Activated T-helper 1 cell treated with anti-CD3 and anti-CD28 coated beads, Interleukin-12 subunit alpha, Interleukin-12 subunit beta, Interleukin-2, Interleukin-4 antibody, amounts not matched to agents 30 ng/mL and 10 ng/mL and 1 ng/mL, durations not matched to agents 14 hours and 24 hours and 36 hours (primary cell): Measurements from ENCODE around the gene TBC1D19. TPM values are rescaled to one million over a fixed set of nuclear protein-coding genes. Genes with fewer than 3 reads are reported as not detected.
"Not testable (repeated sequence)": the region's sequence is repeated elsewhere in the genome, so short reads cannot be mapped to it uniquely, and the experiment has no call there.

ENCODE experiments used
- DNase-seq: peaks from one replicate; pipeline ENCODE4 v3.0.0; 2021; ENCODE audit warnings: low spot score
- H3K27ac Mint-ChIP-seq: one replicate; pipeline ENCODE4 v1.8.0; 2021; ENCODE audit warnings: mild to moderate bottlenecking, mixed read lengths
- H3K27me3 Mint-ChIP-seq: one replicate; pipeline ENCODE4 v1.8.0; 2022; ENCODE audit warnings: mild to moderate bottlenecking, moderate library complexity, mixed read lengths; ENCODE audit not compliant: insufficient read depth
- H3K36me3 Mint-ChIP-seq: one replicate; pipeline ENCODE4 v1.8.0; 2021; ENCODE audit warnings: low read depth, mixed read lengths
- H3K4me1 Mint-ChIP-seq: one replicate; pipeline ENCODE4 v1.8.0; 2021; ENCODE audit warnings: low read depth, mixed read lengths
- H3K4me3 Mint-ChIP-seq: one replicate; pipeline ENCODE4 v1.8.0; 2021; ENCODE audit warnings: mild to moderate bottlenecking, moderate library complexity, mixed read lengths
- H3K9me3 Mint-ChIP-seq: one replicate; pipeline ENCODE4 v1.8.0; 2021; ENCODE audit warnings: mixed read lengths
- intact Hi-C: fragments of 100-400 bp; cut with micrococcal nuclease; formaldehyde crosslinking; loops from one replicate; pipeline ENCODE4 v1.15.1; 2024
- total RNA-seq: library from RNA; stranded (reverse); gene quantifications from 2 replicates; pipeline ENCODE4 v1.2.3, GENCODE V29; 2022

The TBC1D19 gene, protein sequence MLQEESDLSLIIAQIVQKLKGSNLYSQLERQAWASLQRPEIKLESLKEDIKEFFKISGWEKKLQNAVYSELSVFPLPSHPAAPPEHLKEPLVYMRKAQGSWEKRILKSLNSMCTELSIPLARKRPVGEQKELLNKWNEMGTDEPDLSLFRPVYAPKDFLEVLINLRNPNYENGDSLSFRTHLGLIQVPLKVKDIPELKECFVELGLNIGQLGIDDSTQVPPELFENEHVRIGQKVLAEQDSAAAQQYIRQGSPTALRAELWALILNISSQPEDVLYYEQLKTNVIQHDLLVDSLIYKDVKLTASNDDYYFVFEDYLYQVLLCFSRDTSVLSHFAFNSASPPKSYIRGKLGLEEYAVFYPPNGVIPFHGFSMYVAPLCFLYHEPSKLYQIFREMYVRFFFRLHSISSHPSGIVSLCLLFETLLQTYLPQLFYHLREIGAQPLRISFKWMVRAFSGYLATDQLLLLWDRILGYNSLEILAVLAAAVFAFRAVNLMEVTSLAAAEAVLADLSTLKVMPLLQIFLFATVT
- 4.3 and 4.7 TPM in 2 replicates for total RNA-seq

DNA sequence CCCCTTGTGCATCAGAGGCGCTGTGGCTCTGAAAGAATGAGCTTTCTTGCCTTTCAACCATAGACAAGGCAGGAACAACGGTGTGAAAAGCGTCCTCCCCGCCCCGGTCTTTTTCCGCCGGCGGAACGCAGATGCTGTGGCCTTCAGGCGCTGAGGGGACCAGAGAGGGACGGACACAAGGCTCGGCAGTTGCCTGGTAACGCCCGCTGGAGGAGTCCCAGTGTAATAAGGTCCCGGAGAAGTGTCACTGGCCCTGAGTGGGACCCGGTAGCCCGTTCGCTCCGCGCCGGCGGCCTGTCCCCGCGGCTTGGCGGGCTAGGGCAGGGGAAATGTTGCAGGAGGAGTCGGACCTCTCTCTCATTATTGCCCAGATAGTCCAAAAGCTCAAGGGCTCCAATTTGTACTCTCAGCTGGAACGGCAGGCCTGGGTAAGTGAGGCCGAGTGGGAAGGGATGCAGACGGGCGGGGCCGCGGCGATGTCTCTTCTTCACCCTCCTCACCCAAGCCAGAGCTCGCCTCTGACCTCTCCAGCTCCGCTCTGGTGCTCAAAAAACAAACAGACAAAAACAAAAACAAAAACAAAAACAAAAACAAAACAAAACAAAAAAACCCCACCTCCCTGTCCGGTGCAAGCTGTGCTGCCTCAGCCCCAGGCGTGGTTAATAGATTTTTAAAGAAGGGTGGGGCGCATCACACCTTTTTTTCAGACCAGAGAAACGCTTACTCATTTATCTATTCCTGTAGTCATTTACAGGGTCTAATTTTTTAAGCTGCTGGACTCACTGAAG, at the start of gene TBC1D19:
TSS of gene TBC1D19 (plus strand) at position 220 of the 788 bp plus-strand sequence. CDS start at position 330, 110 bp downstream.
- H3K27me3 Mint-ChIP-seq = peaks cover 2% of the 10 kb centered on the region
- peak; percentile 85 for DNase-seq
- H3K36me3 Mint-ChIP-seq = no peaks in the 10 kb centered on the region
- intact Hi-C loops = loop anchor here (1.0 to 10.0 kb wide), 8 partner anchors 127 to 719 kb away; partner anchors contain the start of genes SEL1L3 and SMIM20
- peaks cover 37% of the 10 kb centered on the region for H3K4me1 Mint-ChIP-seq
- peak within 1 kb of the TSS; percentile 93 for H3K4me3 Mint-ChIP-seq
- peaks cover 9% of the 10 kb centered on the region for H3K9me3 Mint-ChIP-seq
- H3K27ac Mint-ChIP-seq = peak within 1 kb of the TSS; percentile 93

DNA sequence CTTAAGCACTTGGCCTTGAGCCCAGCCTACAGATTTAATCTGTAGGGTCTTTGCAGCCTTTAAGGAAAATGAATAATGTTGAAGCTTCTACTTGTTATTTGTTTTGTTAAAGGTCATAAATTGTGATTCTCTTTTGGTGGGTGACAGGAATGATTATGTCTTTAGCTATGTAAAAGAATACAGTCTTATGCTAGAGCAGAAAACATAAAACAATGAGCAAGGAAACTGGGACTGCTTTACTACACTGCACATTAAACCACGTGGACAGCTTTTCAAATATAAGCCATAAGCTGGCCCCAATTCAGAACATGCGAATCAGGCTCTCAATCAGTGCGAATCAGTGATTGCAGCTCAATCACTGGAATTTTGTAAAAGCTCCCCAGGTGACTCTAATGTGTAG, 40.9 kb upstream of the TBC1D19 start:
- H3K27me3 Mint-ChIP-seq = peaks cover 3% of the 10 kb centered on the region
- no peak overlapping the region for H3K27ac Mint-ChIP-seq
- H3K4me3 Mint-ChIP-seq = no peak overlapping the region
- DNase-seq = no peak
- H3K9me3 Mint-ChIP-seq = peaks cover 14% of the 10 kb centered on the region
- H3K36me3 Mint-ChIP-seq = no peaks in the 10 kb centered on the region
- intact Hi-C loops = no loop called here
- H3K4me1 Mint-ChIP-seq = no peaks in the 10 kb centered on the region

DNA sequence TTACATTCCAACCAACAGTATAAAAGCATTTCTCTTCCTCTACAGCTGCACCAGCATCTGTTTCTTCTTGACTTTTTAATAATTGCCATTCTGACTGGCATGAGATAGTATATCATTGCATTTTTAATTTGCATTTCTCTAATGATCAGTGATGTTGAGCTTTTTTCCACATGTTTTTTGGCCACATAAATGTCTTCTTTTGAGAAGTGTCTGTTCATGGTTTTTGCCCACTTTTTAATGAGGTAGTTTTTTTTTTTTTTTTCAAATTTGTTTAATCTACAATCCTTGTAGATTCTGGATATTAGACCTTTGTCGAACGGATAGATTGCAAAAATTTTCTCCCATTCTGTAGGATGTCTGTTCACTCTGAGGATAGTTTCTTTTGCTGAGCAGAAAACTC, 39.5 kb upstream of the TBC1D19 start:
- peaks cover 14% of the 10 kb centered on the region for H3K9me3 Mint-ChIP-seq
- peaks cover 3% of the 10 kb centered on the region for H3K27me3 Mint-ChIP-seq
- H3K4me3 Mint-ChIP-seq = no peak overlapping the region
- no peak for DNase-seq
- H3K27ac Mint-ChIP-seq = no peak overlapping the region
- intact Hi-C loops = no loop called here
- no peaks in the 10 kb centered on the region for H3K36me3 Mint-ChIP-seq
- H3K4me1 Mint-ChIP-seq = no peaks in the 10 kb centered on the region

DNA sequence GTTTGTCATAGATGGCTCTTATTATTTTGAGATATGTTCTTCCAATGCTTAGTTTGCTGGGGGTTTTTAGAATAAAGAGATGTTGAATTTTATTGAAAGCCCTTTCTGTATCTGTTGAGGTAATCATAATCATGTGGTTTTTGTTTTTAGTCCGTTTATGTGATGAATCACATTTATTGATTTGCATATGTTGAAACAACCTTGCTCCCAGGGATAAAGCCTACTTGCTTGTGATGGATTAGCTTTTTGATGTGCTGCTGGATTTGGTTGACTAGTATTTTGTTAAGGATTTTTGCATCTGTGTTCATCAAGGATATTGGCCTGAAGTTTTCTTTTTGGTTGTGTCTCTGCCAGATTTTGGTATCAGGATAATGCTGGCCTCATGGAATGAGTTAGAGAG, 35.5 kb upstream of the TBC1D19 start:
- H3K27me3 Mint-ChIP-seq, intact Hi-C loops, H3K9me3 Mint-ChIP-seq, DNase-seq, H3K4me1 Mint-ChIP-seq, H3K36me3 Mint-ChIP-seq, H3K27ac Mint-ChIP-seq, H3K4me3 Mint-ChIP-seq: not testable (repeated sequence)

DNA sequence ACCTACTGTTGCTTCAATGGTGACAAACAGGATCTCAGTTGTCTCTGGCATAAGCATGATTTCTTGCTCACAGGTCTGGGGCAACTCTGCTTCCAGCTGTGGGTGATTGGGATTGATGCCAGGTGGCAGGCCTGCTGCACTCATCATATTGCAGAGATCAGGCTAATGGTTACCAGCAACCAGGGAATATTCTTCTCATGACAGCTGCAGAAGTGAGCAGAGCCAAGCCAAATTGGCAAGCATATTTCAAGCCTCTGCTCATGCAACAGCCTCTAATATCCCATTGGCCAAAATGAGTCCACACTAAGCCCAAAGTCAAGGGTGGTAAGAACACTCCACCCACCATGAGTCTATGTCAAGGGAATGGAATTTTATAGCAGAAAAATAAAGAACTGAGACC, 26.7 kb upstream of the TBC1D19 start:
- Mint-ChIP-seq H3K27me3 (peaks cover 4% of the 10 kb centered on the region), H3K4me3 (no peak overlapping the region), H3K27ac (no peak overlapping the region), H3K36me3 (no peaks in the 10 kb centered on the region), H3K9me3 (no peaks in the 10 kb centered on the region), H3K4me1 (no peaks in the 10 kb centered on the region)
- intact Hi-C loops = no loop called here
- DNase-seq = no peak

DNA sequence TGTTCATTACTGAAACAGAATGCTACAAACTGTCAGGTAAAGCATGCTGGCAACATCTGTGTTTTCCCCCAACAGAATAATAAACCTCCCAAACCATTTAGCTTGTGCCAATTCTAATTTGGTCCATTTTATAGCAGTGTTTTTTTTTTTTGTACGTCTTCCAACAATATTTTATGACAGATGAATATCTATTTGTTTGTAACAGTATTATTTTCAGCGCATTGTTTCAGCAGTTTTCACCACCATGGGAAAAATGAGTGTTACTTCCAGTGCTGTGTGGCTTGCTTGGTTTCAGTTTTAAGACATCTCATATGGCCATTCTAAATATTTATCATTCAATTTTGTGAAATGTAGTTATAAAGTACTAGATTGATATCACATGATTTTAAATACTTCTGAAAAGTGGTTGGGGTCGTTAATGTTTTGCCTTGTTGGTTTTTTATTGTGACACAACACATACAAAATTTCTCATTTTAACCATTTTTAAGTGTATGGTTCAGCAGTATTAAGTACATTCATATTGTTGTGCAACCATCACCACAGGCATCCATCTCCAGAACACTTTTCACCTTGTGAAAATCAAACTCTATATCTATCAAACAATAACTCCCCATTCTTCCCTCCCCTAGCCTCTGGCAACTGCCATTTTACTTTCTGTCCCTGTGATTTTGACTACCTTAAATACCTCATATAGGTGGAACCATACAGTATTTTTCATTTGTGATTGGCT, 25.6 kb upstream of the TBC1D19 start:
- H3K36me3 Mint-ChIP-seq = no peaks in the 10 kb centered on the region
- H3K27ac Mint-ChIP-seq = no peak overlapping the region
- H3K4me1 Mint-ChIP-seq = no peaks in the 10 kb centered on the region

DNA sequence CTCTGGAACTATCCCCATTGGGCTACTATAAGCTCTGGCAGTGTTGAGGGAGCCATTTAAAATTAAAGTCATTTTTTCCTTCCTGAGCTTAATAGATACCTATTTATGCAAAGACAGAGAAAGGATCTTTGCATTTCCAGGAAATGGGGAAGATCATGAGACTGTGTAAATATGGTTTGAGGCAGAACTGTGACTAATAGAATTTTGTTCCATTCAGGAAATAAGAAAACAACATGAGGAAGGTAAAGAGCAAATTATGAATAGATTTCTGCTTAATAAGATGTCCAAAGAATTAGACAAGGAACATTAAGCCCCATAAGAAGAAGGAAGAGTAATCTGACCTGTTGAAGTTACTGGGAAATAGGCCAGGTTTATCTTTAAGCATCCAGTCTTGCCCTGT, 17.8 kb upstream of the TBC1D19 start:
- Mint-ChIP-seq H3K4me1 (peaks cover 17% of the 10 kb centered on the region), H3K27me3 (no peaks in the 10 kb centered on the region), H3K4me3 (no peak overlapping the region), H3K36me3 (no peaks in the 10 kb centered on the region), H3K27ac (no peak overlapping the region), H3K9me3 (no peaks in the 10 kb centered on the region)
- DNase-seq = no peak
- intact Hi-C loops = no loop called here

More for the DNA sequence above, 25.6 kb upstream of the TBC1D19 start:
- intact Hi-C loops = no loop called here
- Mint-ChIP-seq H3K4me3 (no peak overlapping the region), H3K9me3 (no peaks in the 10 kb centered on the region), H3K27me3 (peaks cover 4% of the 10 kb centered on the region)
- no peak for DNase-seq

DNA sequence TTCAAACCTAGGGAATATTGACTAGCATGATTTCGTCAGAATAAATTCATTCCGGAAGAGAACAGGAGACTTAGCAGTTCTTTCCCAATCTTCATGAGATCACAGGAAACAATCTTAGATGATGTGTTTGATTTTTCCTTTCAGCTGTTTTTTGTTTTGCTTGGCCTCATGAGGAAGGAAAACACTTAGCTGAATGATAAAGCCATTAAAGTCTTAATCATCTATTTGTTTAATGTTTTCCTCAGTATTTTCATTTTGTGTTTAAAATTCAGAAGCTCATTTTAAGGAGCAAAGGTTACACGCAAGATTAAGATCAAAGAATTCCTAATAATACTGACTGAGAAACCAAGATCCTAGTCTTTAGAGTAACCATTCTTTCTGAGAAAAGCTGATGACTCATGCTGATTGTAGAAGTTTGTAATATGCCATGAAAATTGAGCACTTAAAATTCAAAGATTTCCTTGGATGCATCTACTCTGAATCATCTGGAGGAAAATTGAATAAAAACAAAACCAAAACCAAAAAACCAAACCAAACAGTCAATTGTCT, 15.4 kb upstream of the TBC1D19 start:
- no peaks in the 10 kb centered on the region for H3K27me3 Mint-ChIP-seq
- H3K36me3 Mint-ChIP-seq = no peaks in the 10 kb centered on the region
- H3K4me1 Mint-ChIP-seq = peaks cover 17% of the 10 kb centered on the region
- intact Hi-C loops = no loop called here
- no peak overlapping the region for H3K27ac Mint-ChIP-seq
- H3K4me3 Mint-ChIP-seq = no peak overlapping the region
- no peaks in the 10 kb centered on the region for H3K9me3 Mint-ChIP-seq
- no peak for DNase-seq

DNA sequence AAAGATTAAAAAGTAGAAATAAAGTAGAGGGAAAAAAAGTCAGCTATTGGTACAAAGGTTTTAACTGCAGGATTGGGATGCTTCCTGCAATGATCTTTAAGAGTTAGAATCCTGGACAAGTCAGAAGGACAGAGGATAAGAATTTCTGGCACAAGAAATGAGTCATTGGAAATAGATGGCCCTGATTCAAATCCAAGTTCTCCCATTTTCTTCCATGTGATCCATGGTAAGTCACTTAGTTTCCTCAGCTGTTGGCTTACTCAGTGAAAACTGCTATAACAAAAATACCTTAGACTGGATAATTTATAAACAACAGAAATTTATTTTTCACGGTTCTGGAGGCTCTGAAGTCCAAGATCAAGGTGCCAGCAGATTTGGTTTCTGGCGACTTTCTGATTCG, 13.3 kb upstream of the TBC1D19 start:
- Mint-ChIP-seq H3K27me3 (peaks cover under 1% of the 10 kb centered on the region), H3K27ac (no peak overlapping the region), H3K9me3 (no peaks in the 10 kb centered on the region), H3K36me3 (no peaks in the 10 kb centered on the region), H3K4me1 (peaks cover 17% of the 10 kb centered on the region), H3K4me3 (no peak overlapping the region)
- intact Hi-C loops = no loop called here
- DNase-seq = no peak

DNA sequence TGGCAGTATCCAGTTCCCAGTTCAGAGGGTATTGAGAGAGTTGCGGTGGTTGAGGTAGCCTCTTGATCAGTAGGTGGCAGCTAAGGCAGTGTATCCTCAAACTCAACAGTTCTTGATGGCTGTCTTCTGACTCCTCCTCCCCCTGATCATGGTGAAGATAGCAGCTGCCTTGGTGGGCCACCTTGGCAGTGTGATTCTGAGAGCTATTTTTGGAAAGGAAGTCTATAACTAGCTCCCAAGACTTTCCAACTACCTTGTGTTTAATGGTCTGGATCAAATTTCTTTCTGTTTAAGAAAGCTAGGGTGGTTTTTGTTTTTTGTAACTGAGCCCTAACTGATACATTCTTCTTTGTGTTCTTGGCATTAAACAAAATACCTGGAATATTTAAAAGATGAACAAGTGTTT, 10.5 kb upstream of the TBC1D19 start:
- no peaks in the 10 kb centered on the region for H3K9me3 Mint-ChIP-seq
- H3K27ac Mint-ChIP-seq = no peak overlapping the region
- no peak overlapping the region for H3K4me3 Mint-ChIP-seq
- no peaks in the 10 kb centered on the region for H3K36me3 Mint-ChIP-seq
- intact Hi-C loops = no loop called here
- peaks cover 8% of the 10 kb centered on the region for H3K4me1 Mint-ChIP-seq
- peaks cover 2% of the 10 kb centered on the region for H3K27me3 Mint-ChIP-seq
- DNase-seq = no peak

DNA sequence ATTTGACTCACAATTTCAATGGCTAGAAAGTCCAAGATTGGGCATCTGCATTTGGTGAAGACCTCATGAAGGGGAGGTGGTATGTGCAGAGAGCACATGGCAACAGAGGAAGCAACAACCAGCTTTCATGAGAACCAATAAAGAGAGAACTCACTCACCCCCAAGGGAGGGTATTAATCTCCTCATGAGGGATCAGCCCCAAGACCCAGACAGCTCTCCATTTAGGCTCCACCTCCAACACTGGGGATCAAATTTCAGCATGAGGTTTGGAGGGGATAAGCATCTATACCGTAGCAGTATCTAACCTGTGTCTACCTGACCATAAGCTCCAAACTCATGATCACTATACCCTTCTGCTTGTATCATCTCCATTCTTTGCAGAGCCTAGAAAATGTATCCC, 9.3 kb upstream of the TBC1D19 start:
- no peak for DNase-seq
- Mint-ChIP-seq H3K9me3 (no peaks in the 10 kb centered on the region), H3K27me3 (peaks cover 2% of the 10 kb centered on the region), H3K27ac (no peak overlapping the region), H3K4me3 (no peak overlapping the region), H3K36me3 (no peaks in the 10 kb centered on the region), H3K4me1 (no peaks in the 10 kb centered on the region)
- intact Hi-C loops = no loop called here

DNA sequence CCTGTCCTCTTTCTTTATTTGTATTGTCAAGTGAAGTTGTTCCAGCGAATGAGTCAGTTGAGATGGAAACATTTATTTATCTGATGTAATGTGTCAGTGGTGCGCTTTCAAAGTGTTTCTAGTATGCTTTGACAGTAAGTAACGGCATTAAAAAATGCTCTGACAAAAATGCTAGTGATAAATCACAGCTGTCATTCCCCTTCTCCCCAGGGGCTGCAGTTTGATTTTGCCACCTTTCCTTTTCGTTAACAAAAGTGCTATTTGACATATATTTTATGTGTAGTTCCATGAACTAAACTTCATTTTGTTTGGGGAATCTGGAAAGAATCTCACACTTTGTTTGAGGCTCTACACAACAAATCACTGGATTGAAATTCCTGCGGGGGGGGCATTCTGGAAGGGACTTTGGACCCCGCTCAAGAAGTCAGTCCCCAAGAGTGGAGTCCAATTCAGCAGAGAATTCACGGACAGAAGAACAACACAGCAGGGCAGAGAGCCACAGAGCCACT, 7.6 kb upstream of the TBC1D19 start:
- peak overlapping the region; percentile 25 for H3K27ac Mint-ChIP-seq

More for the DNA sequence above, 7.6 kb upstream of the TBC1D19 start:
- Mint-ChIP-seq H3K36me3 (no peaks in the 10 kb centered on the region), H3K4me1 (no peaks in the 10 kb centered on the region), H3K4me3 (no peak overlapping the region), H3K9me3 (no peaks in the 10 kb centered on the region), H3K27me3 (peaks cover 2% of the 10 kb centered on the region)
- no peak for DNase-seq
- intact Hi-C loops = no loop called here
